Brain microvascular endothelial cell (primary cell): Measurements from ENCODE around the gene DDAH1.

Experiments used
- DNase-seq: peaks from one replicate; pipeline ENCODE4 v3.0.0-alpha.2; 2020
- H3K27ac ChIP-seq: fragments of 250-450 bp; sonication (Bioruptor Pico); 2 replicates; pipeline ENCODE4 v1.5.1; 2020; ENCODE audit warnings: mild to moderate bottlenecking, moderate library complexity
- H3K27me3 ChIP-seq: fragments of 250-450 bp; sonication (Bioruptor Pico); replicated peaks from 2 replicates; pipeline ENCODE4 v1.5.1; 2020; ENCODE audit warnings: mild to moderate bottlenecking
- H3K36me3 ChIP-seq: fragments of 250-450 bp; sonication (Bioruptor Pico); replicated peaks from 2 replicates; pipeline ENCODE4 v1.5.1; 2020; ENCODE audit warnings: mild to moderate bottlenecking
- H3K4me3 ChIP-seq: 2 replicates; pipeline ENCODE4 v1.5.1; 2011; ENCODE audit warnings: low read depth, mild to moderate bottlenecking, control low read depth, low read length, moderate library complexity
- in situ Hi-C: cut with HindIII; loops from 2 replicates; pipeline ENCODE4 v1.10.0; 2017; ENCODE audit warnings: low sequenced_read_pairs, low pct_ligation_motif_present
- TF ChIP-seq, protein P1 (sequence below): IDR thresholded peaks from 2 replicates; pipeline ENCODE4 v1.5.1; 2011; ENCODE audit warnings: low read depth, mild to moderate bottlenecking, moderate library complexity, low read length, control low read depth, inconsistent platforms; ENCODE audit errors: missing control alignments

Gene DDAH1

DNA sequence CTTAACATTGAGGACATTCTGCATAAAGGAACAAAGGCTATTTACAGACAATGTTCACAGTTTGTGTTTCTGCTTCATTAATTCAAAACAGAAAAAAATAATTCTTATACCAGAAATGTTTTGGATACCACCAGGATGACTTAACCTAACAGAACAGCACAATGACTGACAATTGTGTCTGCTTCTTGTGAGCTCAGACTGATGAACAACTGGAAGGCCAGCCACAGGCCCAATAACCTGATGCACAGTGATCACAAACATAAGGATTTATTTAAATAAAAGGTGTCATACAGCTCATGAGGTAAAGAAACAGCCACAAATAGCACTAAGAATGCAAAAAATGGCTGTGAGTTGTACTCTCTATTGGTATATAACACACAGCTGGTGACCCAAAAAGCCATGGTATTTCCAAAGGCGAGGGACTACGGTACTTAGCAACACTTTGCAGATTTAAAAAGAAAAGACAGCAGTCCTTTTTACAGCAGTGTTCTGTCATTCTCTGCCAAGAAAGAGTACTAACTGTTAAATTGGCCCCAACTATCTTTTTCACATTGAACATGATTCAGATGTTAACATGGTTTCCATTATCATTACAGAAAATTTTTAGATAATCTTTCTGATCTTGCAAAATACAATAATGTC, 32.1 kb upstream of the DDAH1 start:
- H3K27me3 ChIP-seq, result no peaks in the 10 kb centered on the region
- TF ChIP-seq, protein P1, sequence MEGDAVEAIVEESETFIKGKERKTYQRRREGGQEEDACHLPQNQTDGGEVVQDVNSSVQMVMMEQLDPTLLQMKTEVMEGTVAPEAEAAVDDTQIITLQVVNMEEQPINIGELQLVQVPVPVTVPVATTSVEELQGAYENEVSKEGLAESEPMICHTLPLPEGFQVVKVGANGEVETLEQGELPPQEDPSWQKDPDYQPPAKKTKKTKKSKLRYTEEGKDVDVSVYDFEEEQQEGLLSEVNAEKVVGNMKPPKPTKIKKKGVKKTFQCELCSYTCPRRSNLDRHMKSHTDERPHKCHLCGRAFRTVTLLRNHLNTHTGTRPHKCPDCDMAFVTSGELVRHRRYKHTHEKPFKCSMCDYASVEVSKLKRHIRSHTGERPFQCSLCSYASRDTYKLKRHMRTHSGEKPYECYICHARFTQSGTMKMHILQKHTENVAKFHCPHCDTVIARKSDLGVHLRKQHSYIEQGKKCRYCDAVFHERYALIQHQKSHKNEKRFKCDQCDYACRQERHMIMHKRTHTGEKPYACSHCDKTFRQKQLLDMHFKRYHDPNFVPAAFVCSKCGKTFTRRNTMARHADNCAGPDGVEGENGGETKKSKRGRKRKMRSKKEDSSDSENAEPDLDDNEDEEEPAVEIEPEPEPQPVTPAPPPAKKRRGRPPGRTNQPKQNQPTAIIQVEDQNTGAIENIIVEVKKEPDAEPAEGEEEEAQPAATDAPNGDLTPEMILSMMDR, result no peak
- H3K4me3 ChIP-seq, result no peak overlapping the region
- in situ Hi-C loops, result no loop called here
- peak; percentile 35 for DNase-seq
- H3K27ac ChIP-seq, result peak overlapping the region; percentile 28
- peaks cover 9% of the 10 kb centered on the region for H3K36me3 ChIP-seq

- TF ChIP-seq, protein P1, result no peak
- H3K27ac ChIP-seq, result peak overlapping the region; percentile 32
- peak; percentile 55 for DNase-seq
- in situ Hi-C loops, result no loop called here
- no peaks in the 10 kb centered on the region for H3K27me3 ChIP-seq
- no peak overlapping the region for H3K4me3 ChIP-seq
- peaks cover 19% of the 10 kb centered on the region for H3K36me3 ChIP-seq
These were observed 30.6 kb upstream of the DDAH1 start for GRCh38 chr1:85495556-85495955.

DNA sequence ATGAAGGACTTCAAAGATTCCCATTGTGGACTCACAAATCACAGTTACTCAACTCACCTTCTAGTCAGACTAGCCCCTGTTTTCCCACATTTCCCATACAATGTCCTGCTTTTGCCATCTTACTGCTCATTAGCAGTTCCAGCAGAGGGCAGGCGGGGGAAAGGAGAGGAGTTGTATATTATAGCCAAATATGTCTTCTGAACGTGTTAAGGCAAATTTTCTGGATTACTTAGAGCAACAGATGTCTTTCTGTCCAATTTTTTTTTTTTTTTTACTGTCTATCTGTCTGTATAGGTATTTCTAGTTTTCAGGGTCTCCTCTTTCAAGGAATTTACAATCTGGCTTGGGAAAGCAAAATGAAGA, 29.9 kb upstream of the DDAH1 start:
- in situ Hi-C loops, result no loop called here
- H3K4me3 ChIP-seq, result no peak overlapping the region
- H3K27ac ChIP-seq, result no peak overlapping the region
- TF ChIP-seq, protein P1, result peak; percentile 64
- DNase-seq, result no peak
- peaks cover 19% of the 10 kb centered on the region for H3K36me3 ChIP-seq
- H3K27me3 ChIP-seq, result no peaks in the 10 kb centered on the region

DNA sequence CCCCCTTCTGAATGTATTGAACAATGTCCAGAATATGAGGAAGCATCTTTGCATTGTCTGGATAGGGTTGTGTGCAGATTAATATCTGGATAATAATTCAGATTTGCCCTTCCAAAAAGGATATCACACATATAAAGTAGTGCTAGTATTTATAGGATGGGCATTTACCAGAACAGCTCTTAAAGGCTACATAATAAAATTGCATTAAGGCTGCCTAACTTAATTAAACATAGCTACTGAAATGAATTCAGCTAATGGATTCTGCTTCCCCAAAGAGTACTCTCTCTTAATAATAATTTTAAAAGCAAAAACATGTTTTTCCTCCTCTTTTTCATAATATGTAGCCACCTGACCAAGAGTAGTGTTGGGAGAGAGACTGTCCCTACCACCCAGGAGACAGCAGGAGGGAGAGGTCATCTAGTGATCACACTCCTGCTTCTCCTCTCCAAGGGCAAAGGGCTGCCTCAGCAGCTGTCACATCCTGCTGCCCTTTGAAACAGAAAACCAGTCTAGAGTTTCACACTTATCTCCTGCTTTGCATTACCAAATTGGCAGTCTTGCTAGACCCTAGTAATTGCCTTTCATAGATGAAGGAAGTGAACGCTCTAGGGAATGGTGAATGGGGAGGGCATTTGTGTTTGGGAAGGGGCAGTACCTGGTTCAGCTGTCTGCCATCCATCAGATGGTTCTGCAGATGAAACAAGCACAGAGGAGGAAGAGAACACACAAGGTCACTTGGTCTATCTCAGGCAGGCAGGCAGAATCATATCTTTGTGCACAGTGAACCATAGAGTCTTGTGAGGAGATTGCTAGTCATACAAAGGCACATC, 29.3 kb upstream of the DDAH1 start:
- no peak for DNase-seq
- TF ChIP-seq, protein P1, result no peak
- peaks cover 19% of the 10 kb centered on the region for H3K36me3 ChIP-seq
- no peak overlapping the region for H3K27ac ChIP-seq
- in situ Hi-C loops, result no loop called here
- no peak overlapping the region for H3K4me3 ChIP-seq
- H3K27me3 ChIP-seq, result no peaks in the 10 kb centered on the region

DNA sequence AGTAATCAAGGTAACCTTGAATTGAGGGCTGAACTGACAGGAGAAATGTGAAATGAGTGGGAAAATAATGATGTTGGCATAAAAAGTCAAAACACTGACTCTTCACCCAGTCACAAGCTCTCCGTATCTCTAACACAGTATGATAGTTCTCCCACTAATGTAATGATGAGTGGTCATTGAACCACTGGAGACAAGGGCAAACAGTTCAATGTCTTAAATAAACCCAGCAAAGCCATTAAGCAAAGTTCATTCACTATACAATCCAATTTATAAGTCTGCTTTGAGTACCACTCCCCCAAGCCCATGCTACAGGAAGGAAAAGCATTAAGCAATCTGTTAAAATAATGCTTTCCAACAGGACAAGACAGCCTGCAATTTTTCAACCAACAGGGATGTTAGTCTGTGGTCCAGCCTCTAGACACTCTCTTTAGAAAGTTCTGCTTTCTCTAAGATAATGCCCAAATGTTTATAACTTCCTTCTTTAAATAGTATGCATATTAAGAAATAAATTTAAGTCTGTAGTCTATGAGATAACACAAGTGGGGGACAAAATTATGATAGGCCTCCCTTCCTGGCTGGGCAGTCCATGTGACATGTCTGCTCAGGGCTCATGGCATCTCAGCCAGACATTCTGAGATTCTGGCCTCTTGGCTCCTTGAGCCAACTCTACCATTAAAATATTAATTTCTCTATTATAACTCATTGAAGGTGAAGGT, 25.5 kb upstream of the DDAH1 start:
- TF ChIP-seq, protein P1, result no peak
- H3K36me3 ChIP-seq, result peaks cover 21% of the 10 kb centered on the region
- no peak overlapping the region for H3K27ac ChIP-seq
- H3K27me3 ChIP-seq, result no peaks in the 10 kb centered on the region
- DNase-seq, result no peak
- no peak overlapping the region for H3K4me3 ChIP-seq
- in situ Hi-C loops, result no loop called here
